NCI-H1417 treated with DMSO at 0.1 percent for 48 hours (cell line): Measurements from ENCODE around the gene LYRM1.
"Not testable (repeated sequence)": the region's sequence is repeated elsewhere in the genome, so short reads cannot be mapped to it uniquely, and the experiment has no call there.

Experiments
- DNase-seq: peaks from one replicate; lab custom pipeline; 2025; lab: John Stamatoyannopoulos, UW

The LYRM1 gene

DNA sequence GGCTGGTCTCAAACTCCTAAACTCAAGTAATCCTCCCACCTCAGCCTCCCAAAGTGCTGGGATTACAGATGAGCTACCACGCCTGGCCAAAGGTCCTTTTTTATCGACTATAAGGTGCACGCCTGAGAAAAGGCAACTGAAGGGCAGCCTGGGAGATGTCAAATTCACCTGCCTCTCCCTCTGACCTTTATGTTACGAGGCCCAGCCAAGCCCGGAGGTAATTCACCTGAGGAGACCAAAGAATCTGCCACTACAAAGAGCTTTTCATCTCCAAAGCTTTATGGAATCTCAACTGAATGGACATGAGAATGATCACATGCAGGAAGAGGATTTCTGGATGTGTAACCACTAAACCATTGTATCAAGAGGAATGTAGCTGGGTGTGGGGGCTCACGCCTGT, 37.2 kb downstream of the LYRM1 start:
- DNase-seq, result no peak

DNA sequence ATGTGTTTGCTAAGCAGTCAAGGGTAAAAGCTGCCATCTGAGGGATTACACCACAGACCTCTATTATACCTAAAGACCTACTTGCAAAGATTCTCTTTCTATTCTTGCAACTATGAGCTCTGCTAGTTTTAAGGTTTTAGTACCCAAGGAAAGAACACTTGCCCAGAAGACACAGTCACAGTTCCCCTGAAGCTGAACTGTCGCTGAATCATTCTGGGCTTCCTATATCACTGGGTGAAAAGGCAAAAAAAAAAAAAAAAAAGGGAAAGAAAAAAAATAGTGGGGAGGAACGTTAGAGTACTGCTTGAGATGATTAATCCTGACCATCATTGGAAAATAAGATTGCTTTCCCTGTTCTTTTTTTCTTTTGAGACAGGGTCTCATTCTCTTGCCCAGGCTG, 37.9 kb downstream of the LYRM1 start:
- DNase-seq, result no peak

DNA sequence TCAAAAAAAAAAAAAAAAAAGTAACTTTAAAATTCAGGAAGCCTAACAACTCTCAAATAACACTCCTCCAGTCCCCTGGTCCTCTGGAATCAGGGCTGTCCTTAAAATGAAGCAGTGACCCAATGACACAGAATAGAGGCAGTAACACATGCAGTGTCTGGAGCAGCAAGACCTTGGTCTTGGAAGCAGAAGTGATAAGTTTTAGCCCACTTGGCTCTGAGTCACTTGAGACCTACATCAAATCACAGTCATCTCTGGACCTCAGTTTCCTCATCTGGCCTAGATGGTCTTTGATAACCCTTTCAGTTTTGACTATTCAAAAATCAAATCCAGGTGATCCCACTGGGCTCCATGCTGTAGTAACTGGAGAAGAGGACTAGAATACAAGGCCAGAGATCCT, 39.0 kb downstream of the LYRM1 start:
- DNase-seq, result no peak

DNA sequence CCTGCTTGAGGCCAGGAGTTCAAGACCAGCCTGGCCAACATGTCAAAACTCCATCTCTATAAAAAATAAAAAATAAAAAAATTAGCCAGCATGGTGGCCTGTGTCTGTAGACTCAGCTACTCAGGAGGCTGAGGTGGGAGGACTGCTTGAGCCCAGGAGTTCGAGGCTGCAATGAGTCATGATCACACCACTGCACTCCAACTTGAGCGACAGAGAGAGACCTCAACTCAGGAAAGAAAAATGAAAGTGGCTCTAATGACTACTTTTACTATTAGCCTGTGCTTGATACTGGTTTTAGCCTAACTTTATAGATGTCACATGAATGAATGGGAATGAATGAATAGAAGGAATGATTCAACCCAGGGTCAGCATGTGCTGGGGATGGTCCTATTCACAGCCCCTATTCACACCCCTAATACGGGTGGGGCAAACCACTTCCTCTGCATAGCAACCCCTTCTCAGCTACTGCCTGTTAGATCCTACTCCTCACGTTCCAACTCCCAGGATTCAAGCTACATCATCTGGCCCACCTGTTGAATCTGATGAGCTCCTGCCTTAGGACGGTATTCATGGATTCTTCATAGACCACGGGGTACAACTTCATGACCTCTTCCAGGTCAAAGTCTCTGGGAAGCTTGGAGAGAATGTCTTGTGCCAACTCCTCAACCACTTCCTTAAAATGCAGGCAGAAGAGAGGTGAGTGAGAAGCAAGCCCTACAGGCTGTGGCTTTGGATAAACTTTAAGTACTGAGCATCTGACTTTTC, 40.5 kb downstream of the LYRM1 start:
- no peak for DNase-seq

DNA sequence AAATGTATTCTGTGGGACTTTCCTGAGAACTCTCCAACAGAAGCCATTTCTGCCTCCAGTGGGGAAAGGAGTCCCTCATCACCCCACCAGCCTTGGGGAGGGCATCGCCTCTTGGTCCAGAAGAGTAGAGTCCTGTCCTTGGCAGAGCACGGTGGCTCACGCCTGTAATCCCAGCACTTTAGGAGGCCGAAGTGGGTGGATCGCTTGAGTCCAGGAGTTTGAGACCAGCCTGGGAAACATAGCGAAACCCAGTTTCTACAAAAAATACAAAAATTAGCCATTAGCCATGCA, 41.0 kb downstream of the LYRM1 start:
- DNase-seq, result no peak

DNA sequence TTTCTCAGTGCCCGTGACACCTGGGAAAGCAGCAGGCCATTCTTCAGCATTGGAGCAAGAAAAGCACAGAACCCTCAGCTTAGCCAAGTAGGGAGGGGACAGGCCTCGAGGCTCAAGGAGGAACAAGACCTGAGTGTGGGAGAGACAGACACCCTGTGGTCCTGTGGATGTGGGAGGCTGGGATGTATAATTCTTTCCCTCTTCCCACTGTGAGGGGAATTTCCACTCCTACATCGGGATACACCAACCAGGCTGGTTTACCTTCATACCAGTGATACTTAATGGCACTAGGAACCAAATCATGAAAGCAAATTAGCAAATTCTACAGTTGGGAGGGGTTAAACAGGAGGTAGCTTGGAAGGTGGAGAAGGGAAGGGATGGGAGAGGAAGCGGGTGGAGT, 41.7 kb downstream of the LYRM1 start:
- no peak for DNase-seq

DNA sequence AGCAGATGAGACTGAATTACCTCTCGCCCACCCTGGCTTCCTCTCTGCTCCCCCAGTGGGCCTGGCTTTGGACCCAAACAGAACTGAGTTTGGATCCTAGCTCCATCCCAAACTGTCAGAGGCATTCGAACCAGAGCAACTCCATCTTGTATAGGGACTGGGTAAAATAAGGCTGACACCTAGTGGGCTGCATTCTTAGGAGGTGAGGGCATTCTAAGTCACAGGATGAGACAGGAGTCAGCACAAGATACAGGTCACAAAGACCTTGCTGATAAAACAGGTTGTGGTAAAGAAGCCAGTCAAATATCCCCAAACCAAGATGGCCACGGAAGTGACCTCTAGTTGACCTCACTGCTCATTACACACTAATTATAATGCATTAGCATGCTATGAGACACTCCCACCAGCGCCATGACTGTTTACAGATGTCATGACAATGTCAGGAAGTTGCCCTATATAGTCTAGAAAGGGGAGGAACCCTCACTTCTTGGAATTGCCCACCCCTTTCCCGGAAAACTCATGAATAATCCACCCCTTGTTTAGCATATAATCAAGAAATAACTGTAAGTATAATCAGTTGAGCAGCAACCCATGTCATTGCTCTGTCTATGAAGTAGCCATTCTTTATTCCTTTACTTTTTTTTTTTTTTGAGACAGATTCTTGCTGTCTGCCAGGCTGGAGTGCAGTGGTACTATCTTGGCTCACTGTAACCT, 44.4 kb downstream of the LYRM1 start:
- no peak for DNase-seq

DNA sequence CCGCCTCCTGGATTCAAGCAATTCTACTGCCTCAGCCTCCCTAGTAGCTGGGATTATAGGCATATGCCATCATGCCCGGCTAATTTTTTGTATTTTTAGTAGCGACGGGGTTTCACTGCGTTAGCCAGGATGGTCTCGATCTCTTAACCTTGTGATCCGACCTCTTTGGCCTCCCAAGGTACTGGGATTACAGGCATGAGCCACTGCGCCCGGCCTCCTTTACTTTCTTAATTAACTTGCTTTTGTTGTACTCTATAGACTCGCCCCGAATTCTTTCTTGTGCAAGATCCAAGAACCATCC, 45.0 kb downstream of the LYRM1 start:
- not testable (repeated sequence) for DNase-seq

DNA sequence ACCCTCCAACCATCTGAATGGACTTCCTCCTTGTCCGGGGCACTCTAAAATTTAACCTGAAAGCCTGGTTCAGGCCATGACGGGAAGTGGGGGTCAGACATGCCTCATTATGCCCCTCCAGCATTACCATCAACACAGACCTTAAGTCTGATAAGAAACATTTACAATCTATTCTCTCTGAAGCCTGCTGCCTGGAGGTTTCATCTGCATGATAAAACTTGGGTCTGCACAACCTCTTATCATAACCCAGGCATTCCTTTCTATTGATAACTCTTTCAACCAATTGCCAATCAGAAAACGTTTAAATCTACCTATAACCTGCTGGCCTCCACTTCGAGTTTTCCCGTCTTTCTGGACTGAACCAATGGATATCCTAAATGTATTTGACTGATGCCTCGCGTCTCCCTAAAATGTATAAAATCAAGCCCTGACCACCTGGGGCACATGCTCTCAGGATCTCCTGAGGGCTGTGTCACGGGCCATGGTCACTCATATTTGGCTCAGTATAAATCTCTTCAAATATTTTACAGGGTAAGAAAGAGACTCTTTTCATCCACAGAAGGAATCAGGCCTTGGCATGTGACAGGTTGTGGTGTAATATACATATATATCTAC, 45.6 kb downstream of the LYRM1 start:
- DNase-seq, result no peak

DNA sequence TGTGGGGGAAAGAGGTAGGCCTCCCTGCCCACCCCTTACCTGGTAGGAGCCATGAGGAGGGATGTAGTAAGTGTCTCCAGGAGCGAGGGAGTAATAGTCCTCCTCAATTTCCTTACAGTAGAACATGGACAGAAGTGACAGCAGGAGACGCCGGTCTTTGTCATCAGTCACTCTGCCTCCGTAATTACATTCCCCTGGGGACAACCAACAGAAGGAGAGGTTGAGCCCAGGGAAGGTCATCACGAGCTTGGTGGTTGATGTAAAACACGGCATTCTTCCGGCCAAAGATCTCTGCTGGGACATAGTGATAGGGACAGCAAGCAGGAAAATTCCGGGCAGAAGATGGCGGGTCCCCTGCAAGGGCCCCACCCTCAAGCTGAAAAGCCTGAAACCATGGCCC, 47.9 kb downstream of the LYRM1 start:
- DNase-seq, result no peak

DNA sequence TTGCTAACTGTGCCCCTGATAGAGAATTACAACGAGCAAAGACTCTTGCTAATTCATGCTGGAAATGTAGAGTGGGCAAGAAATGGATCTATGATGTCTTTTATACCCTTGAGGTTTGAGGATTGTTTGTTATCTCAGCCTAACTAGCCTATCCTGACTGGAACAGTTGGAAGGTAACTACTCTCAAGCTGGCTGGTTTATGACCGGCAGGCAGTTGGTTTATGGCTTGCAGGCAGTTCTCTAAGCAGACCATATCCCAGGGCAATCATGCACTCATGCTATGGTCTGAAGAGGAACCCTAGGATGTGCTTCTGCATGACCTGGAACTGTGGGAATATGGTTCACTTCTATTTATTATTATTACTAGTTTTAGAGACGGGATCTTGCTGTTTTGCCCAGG, 49.1 kb downstream of the LYRM1 start:
- no peak for DNase-seq

DNA sequence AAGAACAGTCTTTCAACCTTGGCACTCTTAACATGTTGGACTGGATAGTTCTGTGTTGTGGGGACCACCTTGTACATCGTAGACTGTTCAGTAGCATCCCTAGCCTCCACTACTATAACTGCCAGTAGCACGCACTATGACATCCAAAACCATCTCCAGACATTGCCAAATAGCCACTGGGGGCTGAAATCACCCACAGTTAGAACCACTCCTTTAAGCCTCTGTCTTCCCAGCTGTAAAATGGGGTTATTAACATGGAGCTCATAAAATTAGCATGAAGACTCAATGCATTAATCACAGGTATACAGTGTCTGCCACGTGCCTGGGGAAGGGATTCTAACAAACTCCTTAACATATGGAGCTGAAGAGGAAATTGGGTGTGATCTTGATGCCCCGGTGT, 49.7 kb downstream of the LYRM1 start:
- DNase-seq, result no peak

DNA sequence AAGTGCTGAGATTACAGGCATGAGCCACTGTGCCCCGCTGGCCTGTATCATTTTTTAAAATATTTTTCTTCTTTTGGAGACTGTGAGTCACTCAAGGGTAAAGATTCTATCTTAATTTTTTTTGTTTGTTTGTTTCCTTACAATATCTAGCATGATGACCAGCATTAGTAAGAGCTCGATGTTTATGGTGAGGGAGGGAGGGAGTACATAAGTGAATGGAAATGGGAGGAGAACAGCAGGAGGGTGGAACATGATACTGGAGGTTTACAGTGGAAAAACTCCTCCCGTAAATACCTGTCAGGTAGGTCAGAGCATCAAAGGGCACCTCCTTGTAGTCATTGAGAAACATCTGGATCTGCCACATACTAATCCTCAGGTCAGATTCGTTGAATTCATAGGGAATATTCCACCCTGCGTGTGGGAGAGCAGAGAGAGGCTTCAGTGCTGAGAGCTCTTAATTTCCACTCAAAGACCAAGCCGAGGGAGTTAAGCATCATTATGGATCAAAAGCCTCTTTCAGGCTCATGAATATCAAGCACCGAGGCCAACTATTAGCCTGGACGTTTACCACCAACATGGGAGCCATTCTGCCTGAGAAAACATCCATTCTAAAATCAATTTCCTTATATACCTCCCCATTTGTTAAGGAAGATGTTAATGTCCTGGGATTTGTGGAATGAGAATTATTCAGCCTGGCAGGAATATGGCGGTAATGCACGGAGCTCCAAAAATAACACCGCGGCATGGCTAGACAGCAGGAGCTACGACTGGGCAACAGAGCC, 51.8 kb downstream of the LYRM1 start:
- DNase-seq, result no peak

DNA sequence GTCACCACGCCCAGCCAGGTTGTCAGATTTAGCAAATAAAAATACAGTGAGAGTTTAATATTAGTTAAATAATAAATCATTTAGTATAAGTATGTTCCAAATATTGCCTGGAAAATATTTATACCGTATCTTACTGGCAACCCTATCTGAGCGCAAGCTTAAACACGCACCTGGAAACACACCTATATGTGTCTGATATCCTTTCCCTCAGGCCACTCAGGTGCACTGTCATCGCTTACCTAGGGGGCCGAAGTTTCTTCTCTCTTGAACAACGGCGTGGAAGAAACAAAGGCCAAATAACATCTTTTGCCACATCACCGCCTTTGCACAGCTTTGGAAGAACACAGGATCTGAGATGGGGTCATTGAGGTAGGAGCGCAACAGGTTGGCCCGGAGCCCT, 54.0 kb downstream of the LYRM1 start:
- no peak for DNase-seq

DNA sequence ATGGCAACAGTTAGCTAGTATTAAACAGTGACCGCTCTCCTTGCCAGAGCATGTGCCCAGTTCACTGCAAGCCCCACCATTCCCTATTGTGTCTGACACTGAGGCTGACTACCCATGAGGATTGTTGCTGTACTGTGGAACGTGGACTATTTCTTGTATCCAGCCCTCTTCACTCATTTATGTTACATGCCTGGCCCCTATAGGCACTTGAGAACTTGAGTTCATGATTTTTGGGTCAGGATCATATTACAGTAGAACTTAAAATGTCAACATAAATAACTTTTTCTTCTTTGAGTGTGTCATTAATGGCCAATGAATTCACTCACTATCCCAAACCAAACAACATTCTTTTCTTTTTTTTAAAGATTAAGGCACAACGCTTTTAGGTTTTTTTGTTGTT, 55.7 kb downstream of the LYRM1 start:
- no peak for DNase-seq

DNA sequence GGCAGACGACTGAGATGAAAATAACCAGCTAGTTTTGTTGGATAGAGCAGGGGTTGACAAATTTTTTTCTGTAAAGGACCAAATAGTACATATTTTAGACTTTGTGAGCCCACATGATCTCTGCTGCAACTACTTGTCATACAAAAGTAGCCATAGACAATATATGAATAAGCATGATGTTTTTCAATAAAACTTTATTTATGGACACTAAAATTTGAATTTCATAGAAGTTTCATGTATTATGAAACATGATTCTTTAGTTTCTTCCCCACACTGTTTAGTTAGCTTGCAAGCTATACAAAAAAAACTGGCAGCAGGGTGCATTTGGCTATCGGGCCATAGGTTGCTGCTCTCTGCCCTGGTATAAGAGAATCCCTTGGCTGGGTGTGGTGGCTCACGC, 56.6 kb downstream of the LYRM1 start:
- no peak for DNase-seq

DNA sequence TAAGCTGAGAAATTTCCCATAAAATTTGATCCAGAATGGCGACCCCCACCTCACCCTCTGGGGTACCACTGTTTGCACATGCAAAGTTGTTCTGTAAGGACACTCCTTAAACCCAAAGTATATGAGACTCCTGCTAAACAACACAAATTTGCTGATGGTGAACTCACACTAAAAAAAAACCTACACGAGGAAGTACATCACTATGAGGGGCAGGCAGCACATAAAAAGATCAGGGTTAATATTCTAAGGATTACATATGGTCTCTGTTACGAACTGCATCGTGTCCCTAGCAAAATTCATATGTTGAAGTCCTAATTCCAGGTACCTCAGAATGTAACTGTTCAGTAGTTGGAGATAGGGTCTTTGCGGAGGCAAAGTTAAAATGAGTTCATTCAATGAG, 60.3 kb downstream of the LYRM1 start:
- DNase-seq, result no peak

DNA sequence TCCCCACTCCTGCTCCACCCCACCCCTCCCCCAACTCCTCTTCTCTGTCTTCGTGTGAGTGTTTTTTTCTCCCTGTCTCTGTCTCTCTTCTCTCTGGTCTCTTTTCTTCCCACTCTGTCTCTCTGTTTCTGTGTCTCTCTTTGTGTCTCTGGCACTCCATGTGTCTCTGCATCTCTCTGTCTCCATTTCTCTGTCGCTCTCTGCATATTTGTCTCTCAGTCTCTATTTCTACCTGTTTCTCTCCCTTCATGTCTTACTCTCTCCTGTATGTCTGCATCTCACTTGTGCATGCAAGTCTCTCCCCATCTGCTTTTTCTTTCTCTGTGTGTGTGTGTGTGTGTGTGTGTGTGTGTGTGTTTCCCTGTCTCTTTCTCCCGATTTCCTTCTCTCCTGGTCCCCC, 68.2 kb downstream of the LYRM1 start:
- DNase-seq, result no peak

DNA sequence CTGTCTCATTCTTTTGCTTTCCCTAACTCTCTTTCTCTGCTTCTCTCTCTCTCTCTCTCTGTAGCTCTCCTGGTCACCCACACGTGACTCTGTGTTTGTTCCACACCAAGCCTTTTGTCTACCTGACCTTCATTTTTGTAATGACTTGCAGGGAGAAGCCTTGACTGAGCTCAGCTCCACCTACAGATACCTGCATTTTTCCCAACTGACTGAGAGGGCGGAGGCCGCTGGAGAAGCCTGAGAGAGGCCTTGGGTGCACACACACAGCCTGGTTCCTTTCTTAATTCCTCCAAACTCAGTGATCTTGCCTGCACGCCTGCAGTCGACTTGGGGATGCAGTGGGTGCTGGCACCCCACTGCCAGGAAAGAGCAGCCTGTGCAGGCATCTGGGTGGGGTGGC, 68.8 kb downstream of the LYRM1 start:
- DNase-seq, result no peak

DNA sequence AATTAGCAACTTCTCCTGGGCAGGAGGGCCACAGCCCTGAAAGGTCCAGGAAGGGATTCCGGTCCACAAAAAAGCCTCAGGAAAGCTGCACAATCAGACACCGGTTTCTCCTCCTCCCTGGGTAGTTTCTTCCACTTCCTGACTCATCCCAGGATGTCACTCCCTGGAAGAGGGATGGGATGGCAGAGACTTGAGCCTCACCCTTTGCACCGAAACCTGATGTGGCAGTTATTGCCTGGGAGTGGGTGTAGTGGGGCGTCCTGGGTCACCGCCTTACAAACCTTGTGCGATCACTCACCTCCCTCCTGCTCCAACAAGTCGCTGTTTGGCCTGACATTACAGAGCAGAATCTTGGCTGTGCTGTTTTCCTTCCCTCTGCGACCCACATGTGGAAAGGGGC, 70.8 kb downstream of the LYRM1 start:
- DNase-seq, result no peak

DNA sequence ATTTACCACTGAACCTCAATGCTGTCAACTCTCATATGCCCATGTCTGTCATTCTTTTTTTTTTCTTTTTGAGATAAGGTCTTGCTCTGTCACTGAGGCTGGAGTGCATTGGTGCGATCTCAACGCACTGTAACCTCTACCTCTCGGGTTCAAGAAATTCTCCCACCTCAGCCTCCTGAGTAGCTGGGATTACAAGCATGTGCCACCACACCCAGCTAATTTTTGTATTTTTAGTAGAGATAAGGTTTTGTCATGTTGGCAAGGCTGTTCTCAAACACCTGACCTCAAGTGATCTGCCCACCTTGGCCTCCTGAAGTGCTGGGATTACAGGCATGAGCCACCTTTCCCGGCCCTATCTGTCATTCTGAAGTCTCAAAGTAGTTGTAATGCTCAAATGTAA, 72.6 kb downstream of the LYRM1 start:
- DNase-seq, result not testable (repeated sequence)
